ENCODE results near the gene KLKB1. TPM values are rescaled to one million over a fixed set of nuclear protein-coding genes. Genes with fewer than 3 reads are reported as not detected.

KLKB1 gene
- polyA plus RNA-seq, 1 donor (not counting 4 experiments of a cell fraction or from before 2014, with no cell fraction given) = 0.04 TPM

DNA sequence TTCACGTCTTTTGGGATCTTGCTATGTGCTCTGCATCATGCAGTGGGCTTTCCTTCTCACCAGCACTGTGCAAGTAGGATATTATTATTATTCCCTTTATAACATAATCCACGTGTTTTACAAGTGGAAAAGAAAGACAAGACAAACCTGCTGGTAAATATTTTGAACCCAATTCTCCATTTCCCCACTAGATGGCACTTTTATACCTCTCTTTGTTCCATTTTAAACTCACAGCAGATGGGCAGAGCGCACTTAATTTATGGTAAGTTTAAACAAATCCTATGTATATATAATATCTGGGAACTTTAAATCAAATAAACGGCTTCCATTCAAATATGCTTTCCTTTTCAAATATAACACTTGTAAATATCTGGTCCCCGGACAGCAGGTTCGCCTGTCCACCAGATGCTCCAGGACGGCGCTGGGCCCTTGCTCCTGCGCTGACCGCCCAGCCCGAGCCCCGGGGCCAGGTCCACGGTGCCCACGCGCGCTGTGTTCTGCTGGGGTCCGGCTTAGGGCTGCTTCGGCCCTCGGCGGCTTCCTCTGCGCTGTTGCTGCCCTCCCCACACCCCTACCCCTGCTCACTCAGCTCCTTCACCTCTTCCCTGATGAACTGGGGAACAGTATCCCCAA, 69.8 kb downstream of the KLKB1 start:
- no peaks in the 10 kb centered on the region for H4K20me1 ChIP-seq (ENCODE audit: control insufficient read depth, extremely low read depth, insufficient read depth, low read length)
- H3K27me3 ChIP-seq (ENCODE audit: control insufficient read depth, extremely low read depth, insufficient read depth, low read length) = peaks cover 11% of the 10 kb centered on the region
- H3K9me1 ChIP-seq (ENCODE audit: control insufficient read depth, extremely low read depth, insufficient read depth, low read length) = no peaks in the 10 kb centered on the region
- FAIRE-seq (no peak), DNase-seq (ENCODE audit: low read depth, low spot score) (no peak)
- dilution Hi-C loops (cut with MboI; ENCODE audit: extremely low pct_ligation_motif_present, low sequenced_read_pairs) = loop anchor here (10.0 kb wide), 1 partner anchor 258 kb away; the partner anchor contains the start of gene MTNR1A
- H3K4me3 ChIP-seq (ENCODE audit: control insufficient read depth in 2 of 3, extremely low read depth in 1 of 3, insufficient read depth in 2 of 3, low read depth in 1 of 3, low read length in 3 of 3) = no peak overlapping the region
- no peaks in the 10 kb centered on the region for H3K79me2 ChIP-seq (ENCODE audit: control insufficient read depth, insufficient read depth, low read length)
- no peak overlapping the region for H3K9ac ChIP-seq (ENCODE audit: control insufficient read depth, extremely low read depth, insufficient read depth, low read length)
- H3K36me3 ChIP-seq (ENCODE audit: control insufficient read depth in 2 of 2, extremely low read depth in 1 of 2, insufficient read depth in 2 of 2, low read length in 2 of 2) = no peaks in the 10 kb centered on the region
- H3K9me3 ChIP-seq (ENCODE audit: control insufficient read depth, low read depth, low read length) = no peaks in the 10 kb centered on the region
- TF ChIP-seq EZH2 (IDR thresholded peaks at IDR 0.05; ENCODE audit: low read length) (no peak), CTCF (optimal IDR thresholded peaks at IDR 0.05 in 1 of 3, IDR thresholded peaks at IDR 0.05 in 1 of 3, conservative IDR thresholded peaks at IDR 0.05 in 1 of 3; ENCODE audit: extremely low read depth in 1 of 3, insufficient read depth in 2 of 3, low read length in 3 of 3) (peak in 2 of 3 experiments; percentile 46 to 55)
- H3K4me1 ChIP-seq (ENCODE audit: control insufficient read depth, extremely low read depth, insufficient read depth, low read length) = no peaks in the 10 kb centered on the region
- no peak overlapping the region for H3K27ac ChIP-seq (ENCODE audit: control insufficient read depth, insufficient read depth, low read length)
- no peak overlapping the region for H2AFZ ChIP-seq (ENCODE audit: control insufficient read depth, low read length)
- H3K4me2 ChIP-seq (ENCODE audit: control insufficient read depth, extremely low read depth, insufficient read depth, low read depth, low read length) = no peak overlapping the region

DNA sequence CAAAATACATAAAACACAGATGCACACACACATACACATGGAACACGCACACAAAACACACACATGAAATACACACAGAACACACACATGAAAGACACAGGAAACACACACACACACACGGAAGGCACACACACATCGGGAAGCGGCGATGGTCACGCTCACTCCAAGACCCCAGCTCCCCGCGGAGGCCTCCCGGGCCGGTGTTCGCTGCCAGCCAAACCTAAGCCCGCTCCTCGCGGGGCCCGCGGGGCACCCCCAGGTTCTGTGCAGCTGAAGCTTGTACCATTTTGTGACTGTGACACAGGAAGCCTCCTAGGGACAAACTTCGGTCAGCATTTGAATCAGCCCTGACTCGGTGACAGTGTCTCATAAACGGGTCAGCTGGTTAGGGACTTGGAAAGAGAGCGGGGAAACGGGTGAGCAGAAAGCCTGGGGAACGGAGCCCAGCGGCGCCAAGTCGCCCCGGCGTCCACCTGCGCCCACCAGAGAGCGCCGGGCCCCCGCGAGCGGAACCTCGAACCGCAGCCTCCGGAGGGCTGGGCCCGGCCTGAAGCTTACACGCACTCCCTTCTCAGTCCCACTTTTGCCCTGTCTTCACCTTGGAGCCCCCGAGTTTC, 70.8 kb downstream of the KLKB1 start:
- no peaks in the 10 kb centered on the region for H3K36me3 ChIP-seq (ENCODE audit: control insufficient read depth in 2 of 2, extremely low read depth in 1 of 2, insufficient read depth in 2 of 2, low read length in 2 of 2)
- H3K9ac ChIP-seq (ENCODE audit: control insufficient read depth, extremely low read depth, insufficient read depth, low read length) = no peak overlapping the region
- no peak overlapping the region for H3K4me2 ChIP-seq (ENCODE audit: control insufficient read depth, extremely low read depth, insufficient read depth, low read depth, low read length)
- no peaks in the 10 kb centered on the region for H3K9me3 ChIP-seq (ENCODE audit: control insufficient read depth, low read depth, low read length)
- H3K4me1 ChIP-seq (ENCODE audit: control insufficient read depth, extremely low read depth, insufficient read depth, low read length) = no peaks in the 10 kb centered on the region
- dilution Hi-C loops (cut with MboI; ENCODE audit: extremely low pct_ligation_motif_present, low sequenced_read_pairs) = loop anchor here (10.0 kb wide), 1 partner anchor 257 kb away; the partner anchor contains the start of gene MTNR1A
- FAIRE-seq = no peak
- H3K9me1 ChIP-seq (ENCODE audit: control insufficient read depth, extremely low read depth, insufficient read depth, low read length) = no peaks in the 10 kb centered on the region
- peaks cover 11% of the 10 kb centered on the region for H3K27me3 ChIP-seq (ENCODE audit: control insufficient read depth, extremely low read depth, insufficient read depth, low read length)
- TF ChIP-seq EZH2 (IDR thresholded peaks at IDR 0.05; ENCODE audit: low read length) = no peak
- no peak for TF ChIP-seq CTCF (optimal IDR thresholded peaks at IDR 0.05 in 1 of 3, IDR thresholded peaks at IDR 0.05 in 1 of 3, conservative IDR thresholded peaks at IDR 0.05 in 1 of 3; ENCODE audit: extremely low read depth in 1 of 3, insufficient read depth in 2 of 3, low read length in 3 of 3)
- DNase-seq (ENCODE audit: low read depth, low spot score) = no peak
- H3K4me3 ChIP-seq (ENCODE audit: control insufficient read depth in 2 of 3, extremely low read depth in 1 of 3, insufficient read depth in 2 of 3, low read depth in 1 of 3, low read length in 3 of 3) = no peak overlapping the region
- no peak overlapping the region for H2AFZ ChIP-seq (ENCODE audit: control insufficient read depth, low read length)
- H3K27ac ChIP-seq (ENCODE audit: control insufficient read depth, insufficient read depth, low read length) = no peak overlapping the region
- H4K20me1 ChIP-seq (ENCODE audit: control insufficient read depth, extremely low read depth, insufficient read depth, low read length) = no peaks in the 10 kb centered on the region
- H3K79me2 ChIP-seq (ENCODE audit: control insufficient read depth, insufficient read depth, low read length) = no peaks in the 10 kb centered on the region
